Adipocyte (in vitro differentiated cells): ENCODE measurements around the gene RITA1.
A peak's percentile ranks its signal among the peaks of the same experiment; 100 is the strongest.

Experiments used
- DNase-seq: peaks from one replicate; pipeline ENCODE4 v3.0.0-alpha.2; 2015; ENCODE audit warnings: low read depth
- H3K27me3 ChIP-seq: replicated peaks from 2 replicates; pipeline ENCODE4 v1.7.0; 2013; ENCODE audit warnings: mild to moderate bottlenecking, low read length, moderate library complexity; ENCODE audit not compliant: control insufficient read depth, insufficient read depth
- H3K36me3 ChIP-seq: 2 replicates; pipeline ENCODE4 v1.7.0; 2013; ENCODE audit warnings: low read length, mild to moderate bottlenecking, moderate library complexity; ENCODE audit not compliant: control insufficient read depth, insufficient read depth, severe bottlenecking
- H3K4me1 ChIP-seq: 2 replicates; pipeline ENCODE4 v1.7.0; 2013; ENCODE audit warnings: mild to moderate bottlenecking, low read length, moderate library complexity; ENCODE audit not compliant: control insufficient read depth, insufficient read depth
- H3K4me3 ChIP-seq: 2 replicates; pipeline ENCODE4 v1.7.0; 2013; ENCODE audit warnings: mild to moderate bottlenecking, low read length, moderate library complexity
- H3K9ac ChIP-seq: 2 replicates; pipeline ENCODE4 v1.7.0; 2013; ENCODE audit warnings: mild to moderate bottlenecking, low read length, moderate library complexity
- H3K9me3 ChIP-seq: 2 replicates; pipeline ENCODE4 v1.7.0; 2013; ENCODE audit warnings: mild to moderate bottlenecking, low read length, moderate library complexity; ENCODE audit not compliant: control insufficient read depth

Gene RITA1

GRCh38 chr12:113144806-113145205 is 40.7 kb upstream of the RITA1 start:
- peaks cover 8% of the 10 kb centered on the region for H3K9me3 ChIP-seq
- DNase-seq: no peak
- H3K9ac ChIP-seq: no peak overlapping the region
- H3K4me1 ChIP-seq: peaks cover 12% of the 10 kb centered on the region
- H3K36me3 ChIP-seq: no peaks in the 10 kb centered on the region
- H3K27me3 ChIP-seq: peaks cover 7% of the 10 kb centered on the region
- H3K4me3 ChIP-seq: no peak overlapping the region

GRCh38 chr12:113145720-113146551 is 39.6 kb upstream of the RITA1 start:
- no peaks in the 10 kb centered on the region for H3K36me3 ChIP-seq
- DNase-seq: peak; percentile 37
- no peak overlapping the region for H3K9ac ChIP-seq

GRCh38 chr12:113146999-113147398 is 38.5 kb upstream of the RITA1 start:
- Histone ChIP-seq H3K4me3 (no peak overlapping the region), H3K27me3 (peaks cover 12% of the 10 kb centered on the region), H3K9ac (no peak overlapping the region), H3K36me3 (no peaks in the 10 kb centered on the region), H3K9me3 (peaks cover 8% of the 10 kb centered on the region), H3K4me1 (peaks cover 10% of the 10 kb centered on the region)
- DNase-seq: no peak

More at GRCh38 chr12:113145720-113146551, 39.6 kb upstream of the RITA1 start:
- peaks cover 12% of the 10 kb centered on the region for H3K4me1 ChIP-seq
- H3K27me3 ChIP-seq: peaks cover 8% of the 10 kb centered on the region
- peaks cover 8% of the 10 kb centered on the region for H3K9me3 ChIP-seq
- no peak overlapping the region for H3K4me3 ChIP-seq

GRCh38 chr12:113149361-113150150 is 36.0 kb upstream of the RITA1 start, which contains the start of gene CFAP73:
CFAP73 (plus strand) TSS chr12:113149724; CDS start chr12:113149858, 134 bp downstream.
- peaks cover 8% of the 10 kb centered on the region for H3K9me3 ChIP-seq
- H3K4me1 ChIP-seq: peaks cover 14% of the 10 kb centered on the region
- H3K9ac ChIP-seq: no peak within 1 kb of the TSS
- peaks cover 26% of the 10 kb centered on the region for H3K27me3 ChIP-seq
- no peaks in the 10 kb centered on the region for H3K36me3 ChIP-seq
- peak; percentile 81 for DNase-seq
- H3K4me3 ChIP-seq: no peak within 1 kb of the TSS

- peaks cover 8% of the 10 kb centered on the region for H3K9me3 ChIP-seq
- peaks cover 42% of the 10 kb centered on the region for H3K27me3 ChIP-seq
- no peak for DNase-seq
- peaks cover 9% of the 10 kb centered on the region for H3K4me1 ChIP-seq
- no peak overlapping the region for H3K9ac ChIP-seq
- H3K36me3 ChIP-seq: no peaks in the 10 kb centered on the region
- no peak overlapping the region for H3K4me3 ChIP-seq
Measured at GRCh38 chr12:113151655-113152054, 33.9 kb upstream of the RITA1 start.

- DNase-seq: no peak
- H3K4me1 ChIP-seq: peaks cover 9% of the 10 kb centered on the region
- peaks cover 43% of the 10 kb centered on the region for H3K27me3 ChIP-seq
- peak overlapping the region; percentile 63 for H3K4me3 ChIP-seq
- peaks cover 3% of the 10 kb centered on the region for H3K9me3 ChIP-seq
- peaks cover 4% of the 10 kb centered on the region for H3K36me3 ChIP-seq
- H3K9ac ChIP-seq: no peak overlapping the region
Measured at GRCh38 chr12:113152196-113152834, 33.2 kb upstream of the RITA1 start.

- peak; percentile 86 for DNase-seq
- Histone ChIP-seq H3K9ac (no peak overlapping the region), H3K4me1 (peaks cover 9% of the 10 kb centered on the region), H3K9me3 (no peaks in the 10 kb centered on the region), H3K4me3 (peak overlapping the region; percentile 63), H3K36me3 (peaks cover 12% of the 10 kb centered on the region), H3K27me3 (peaks cover 42% of the 10 kb centered on the region)
Measured at GRCh38 chr12:113152835-113153814, 32.4 kb upstream of the RITA1 start.

GRCh38 chr12:113154351-113154973 is 31.1 kb upstream of the RITA1 start:
- Histone ChIP-seq H3K4me3 (peak overlapping the region; percentile 27), H3K9ac (no peak overlapping the region), H3K36me3 (peaks cover 25% of the 10 kb centered on the region), H3K4me1 (peaks cover 9% of the 10 kb centered on the region), H3K27me3 (peaks cover 42% of the 10 kb centered on the region), H3K9me3 (no peaks in the 10 kb centered on the region)
- DNase-seq: peak; percentile 19

GRCh38 chr12:113155060-113155459 is 30.5 kb upstream of the RITA1 start:
- H3K9ac ChIP-seq: no peak overlapping the region
- no peak for DNase-seq
- peaks cover 30% of the 10 kb centered on the region for H3K36me3 ChIP-seq
- peaks cover 40% of the 10 kb centered on the region for H3K27me3 ChIP-seq
- no peaks in the 10 kb centered on the region for H3K9me3 ChIP-seq
- H3K4me3 ChIP-seq: no peak overlapping the region
- peaks cover 9% of the 10 kb centered on the region for H3K4me1 ChIP-seq

- DNase-seq: no peak
- Histone ChIP-seq H3K4me3 (no peak overlapping the region), H3K27me3 (peaks cover 39% of the 10 kb centered on the region), H3K9ac (no peak overlapping the region), H3K36me3 (peaks cover 36% of the 10 kb centered on the region), H3K4me1 (peaks cover 9% of the 10 kb centered on the region), H3K9me3 (no peaks in the 10 kb centered on the region)
Measured at GRCh38 chr12:113155646-113156045, 29.9 kb upstream of the RITA1 start.
